Epithelial cell of esophagus (primary cell): ENCODE measurements around the gene PIBF1.
"Not testable (repeated sequence)": the region's sequence is repeated elsewhere in the genome, so short reads cannot be mapped to it uniquely, and the experiment has no call there.

ENCODE experiments used
- DNase-seq: peaks from one replicate; pipeline ENCODE4 v3.0.0; 2010; ENCODE audit warnings: low read depth
- H3K4me3 ChIP-seq: 2 replicates; pipeline ENCODE4 v1.5.1; 2011; ENCODE audit warnings: mild to moderate bottlenecking, low read length, control low read depth
- CTCF ChIP-seq: IDR thresholded peaks from 2 replicates; pipeline ENCODE4 v1.5.1; 2011; ENCODE audit warnings: low read depth, mild to moderate bottlenecking, low read length, control low read depth, inconsistent platforms; ENCODE audit not compliant: insufficient read depth; ENCODE audit errors: missing control alignments

The PIBF1 gene

GRCh38 chr13:72823081-72823480 lies 41.1 kb downstream of the PIBF1 start:
- TF ChIP-seq CTCF, result no peak
- no peak for DNase-seq
- H3K4me3 ChIP-seq, result no peak overlapping the region

GRCh38 chr13:72823724-72824123 lies 41.8 kb downstream of the PIBF1 start:
- DNase-seq, result no peak
- no peak for TF ChIP-seq CTCF
- H3K4me3 ChIP-seq, result no peak overlapping the region

GRCh38 chr13:72834601-72835000 lies 52.7 kb downstream of the PIBF1 start:
- no peak overlapping the region for H3K4me3 ChIP-seq
- no peak for TF ChIP-seq CTCF
- no peak for DNase-seq

- TF ChIP-seq CTCF, result peak; percentile 88
- DNase-seq, result peak; percentile 78
These were observed 58.0 kb downstream of the PIBF1 start for GRCh38 chr13:72839831-72840426.

GRCh38 chr13:72842991-72843390 lies 61.1 kb downstream of the PIBF1 start:
- TF ChIP-seq CTCF, result no peak
- no peak overlapping the region for H3K4me3 ChIP-seq
- DNase-seq, result no peak

More at GRCh38 chr13:72839831-72840426, 58.0 kb downstream of the PIBF1 start:
- H3K4me3 ChIP-seq, result no peak overlapping the region

GRCh38 chr13:72845148-72845547 lies 63.2 kb downstream of the PIBF1 start:
- H3K4me3 ChIP-seq, DNase-seq: not testable (repeated sequence)

- DNase-seq, result no peak
- no peak for TF ChIP-seq CTCF
- H3K4me3 ChIP-seq, result no peak overlapping the region
These were observed 67.6 kb downstream of the PIBF1 start for GRCh38 chr13:72849571-72849970.
